H1 (cell line): Measurements from ENCODE around the gene FBXO7. TPM values are rescaled to one million over a fixed set of nuclear protein-coding genes. Genes with fewer than 3 reads are reported as not detected.

Experiments
- CTCF ChIA-PET: fragments of 300-600 bp; sonication (Branson Sonifier 250); formaldehyde crosslinking; loops from one replicate; lab custom pipeline; 2021; ENCODE audit not compliant: partially characterized antibody; lab: Charles Lee
- POLR2A ChIA-PET: fragments of 300-600 bp; sonication (Branson Sonifier 250); formaldehyde crosslinking; loops from one replicate; lab custom pipeline; 2021; ENCODE audit warnings: inconsistent platforms; ENCODE audit not compliant: partially characterized antibody; lab: Charles Lee
- DNase-seq, 2 experiments: peaks; one replicate each; pipeline versions ENCODE4 v3.0.0 to v3.0.0-alpha.2; 2010 to 2022; ENCODE audit warnings: low spot score in 2 of 2, low read depth in 1 of 2, mixed read lengths in 1 of 2
- FAIRE-seq: peaks from 2 replicates; lab custom pipeline; 2011; peaks lifted over from hg19 to GRCh38; lab: Jason Lieb, UNC
- H2AFZ ChIP-seq: 2 replicates; pipeline ENCODE4 v1.8.1; 2012; ENCODE audit warnings: low read length, inconsistent platforms
- H2AK5ac ChIP-seq: 2 replicates; pipeline ENCODE4 v1.6.1; 2013; ENCODE audit warnings: low read depth, low read length
- H2BK120ac ChIP-seq: replicated peaks from 2 replicates; pipeline ENCODE3; 2013; ENCODE audit warnings: low read depth, low read length, inconsistent platforms
- H2BK12ac ChIP-seq: 2 replicates; pipeline ENCODE4 v1.6.1; 2013; ENCODE audit warnings: low read depth, low read length
- H2BK15ac ChIP-seq: 2 replicates; pipeline ENCODE4 v1.6.1; 2013; ENCODE audit warnings: low read length
- H2BK20ac ChIP-seq: 2 replicates; pipeline ENCODE4 v1.6.1; 2013; ENCODE audit warnings: low read length
- H2BK5ac ChIP-seq: 2 replicates; pipeline ENCODE4 v1.6.1; 2013; ENCODE audit warnings: low read depth, low read length
- H3K14ac ChIP-seq: 2 replicates; pipeline ENCODE4 v1.6.1; 2013; ENCODE audit warnings: inconsistent platforms; ENCODE audit not compliant: insufficient read length
- H3K18ac ChIP-seq: 2 replicates; pipeline ENCODE4 v1.6.1; 2013; ENCODE audit warnings: low read length; ENCODE audit errors: extremely low read depth
- H3K23ac ChIP-seq: 2 replicates; pipeline ENCODE4 v1.6.1; 2013; ENCODE audit warnings: inconsistent platforms; ENCODE audit not compliant: insufficient read length
- H3K23me2 ChIP-seq: 2 replicates; pipeline ENCODE4 v1.6.1; 2013; ENCODE audit warnings: low read depth, low read length
- H3K27ac ChIP-seq: 2 replicates; pipeline ENCODE4 v1.6.1; 2011; ENCODE audit warnings: low read depth, low read length, inconsistent platforms
- H3K27me3 ChIP-seq, 4 experiments: replicated peaks in 1 of 4; 1 replicate in 1 of 4; 2 replicates in 3 of 4; pipeline versions ENCODE4 v1.6.1 to v1.8.1; 2011 to 2013; ENCODE audit warnings: low read length in 3 of 4, mild to moderate bottlenecking in 3 of 4, inconsistent platforms in 2 of 4, mixed read lengths in 2 of 4, moderate library complexity in 1 of 4; ENCODE audit not compliant: control insufficient read depth in 3 of 4, insufficient read depth in 3 of 4; ENCODE audit errors: extremely low read depth in 1 of 4
- H3K36me3 ChIP-seq, 4 experiments: 2 replicates each; pipeline versions ENCODE4 v1.6.1 to v1.8.1; 2011 to 2013; ENCODE audit warnings: mild to moderate bottlenecking in 4 of 4, low read length in 3 of 4, moderate library complexity in 2 of 4, control low read depth in 1 of 4, inconsistent platforms in 1 of 4; ENCODE audit not compliant: insufficient read depth in 4 of 4, control insufficient read depth in 2 of 4
- H3K4ac ChIP-seq: replicated peaks from 2 replicates; pipeline ENCODE3; 2013; ENCODE audit warnings: low read length, low read depth, mixed read lengths, inconsistent platforms; ENCODE audit not compliant: insufficient read length
- H3K4me1 ChIP-seq, 4 experiments: replicated peaks in 1 of 4; 1 replicate in 1 of 4; 2 replicates in 3 of 4; pipeline versions ENCODE4 v1.6.1 to v1.8.1; 2011 to 2013; ENCODE audit warnings: low read length in 3 of 4, inconsistent platforms in 2 of 4, mixed read lengths in 1 of 4; ENCODE audit not compliant: insufficient read depth in 4 of 4, control insufficient read depth in 3 of 4
- H3K4me2 ChIP-seq, 2 experiments: 2 replicates each; pipeline versions ENCODE4 v1.6.1 to v1.8.1; 2011 to 2013; ENCODE audit warnings: low read depth in 2 of 2, low read length in 2 of 2, control low read depth in 1 of 2, inconsistent platforms in 1 of 2, mild to moderate bottlenecking in 1 of 2; ENCODE audit not compliant: insufficient read depth in 1 of 2
- H3K4me3 ChIP-seq, 4 experiments: fragments of 200-600, 300-600 bp in 1 of 4; sonication (generic), shearing (Covaris generic), sonication (Bioruptor Twin) in 1 of 4; 2 replicates each; pipeline versions ENCODE4 v1.5.1 to v1.8.1; 2011 to 2016; ENCODE audit warnings: low read length in 4 of 4, low read depth in 3 of 4, control low read depth in 2 of 4, inconsistent platforms in 2 of 4, mild to moderate bottlenecking in 2 of 4, mixed read lengths in 1 of 4, moderate library complexity in 1 of 4; ENCODE audit not compliant: insufficient read depth in 2 of 4; ENCODE audit errors: extremely low read depth in 1 of 4
- H3K56ac ChIP-seq: replicated peaks from 2 replicates; pipeline ENCODE3; 2013; ENCODE audit warnings: low read depth, mild to moderate bottlenecking, mixed read lengths, low read length, inconsistent platforms; ENCODE audit not compliant: insufficient read length
- H3K79me1 ChIP-seq: 2 replicates; pipeline ENCODE4 v1.6.1; 2013; ENCODE audit warnings: low read depth, low read length, control low read depth
- H3K79me2 ChIP-seq, 2 experiments: 2 replicates each; pipeline versions ENCODE4 v1.6.1 to v1.8.1; 2012 to 2013; ENCODE audit warnings: low read length in 2 of 2, mild to moderate bottlenecking in 2 of 2, inconsistent platforms in 1 of 2; ENCODE audit not compliant: insufficient read depth in 2 of 2, control insufficient read depth in 1 of 2
- H3K9ac ChIP-seq, 4 experiments: replicated peaks in 1 of 4; 1 replicate in 1 of 4; 2 replicates in 3 of 4; pipeline versions ENCODE4 v1.6.1 to v1.8.1; 2011 to 2013; ENCODE audit warnings: low read depth in 3 of 4, low read length in 3 of 4, control low read depth in 2 of 4, mild to moderate bottlenecking in 2 of 4, moderate library complexity in 2 of 4, inconsistent platforms in 1 of 4; ENCODE audit errors: extremely low read depth in 1 of 4
- H3K9me3 ChIP-seq, 2 experiments: 2 replicates each; pipeline versions ENCODE4 v1.6.1 to v1.8.1; 2012 to 2013; ENCODE audit warnings: mild to moderate bottlenecking in 2 of 2, moderate library complexity in 2 of 2, control low read depth in 1 of 2, inconsistent platforms in 1 of 2, low read depth in 1 of 2, low read length in 1 of 2, mixed read lengths in 1 of 2; ENCODE audit not compliant: insufficient read depth in 2 of 2
- H4K20me1 ChIP-seq, 2 experiments: replicated peaks in 1 of 2; 2 replicates each; pipeline versions ENCODE3 to v1.8.1; 2011 to 2013; ENCODE audit warnings: inconsistent platforms in 2 of 2, low read length in 2 of 2, mild to moderate bottlenecking in 1 of 2; ENCODE audit not compliant: insufficient read depth in 2 of 2, control insufficient read depth in 1 of 2
- H4K5ac ChIP-seq: 2 replicates; pipeline ENCODE4 v1.6.1; 2013; ENCODE audit warnings: low read length, low read depth, mixed read lengths, inconsistent platforms; ENCODE audit not compliant: insufficient read length
- H4K8ac ChIP-seq: 2 replicates; pipeline ENCODE4 v1.8.0; 2013; ENCODE audit warnings: mild to moderate bottlenecking, moderate library complexity, low read length, inconsistent platforms; ENCODE audit not compliant: insufficient read depth; ENCODE audit errors: extremely low read depth
- H4K91ac ChIP-seq: replicated peaks from 2 replicates; pipeline ENCODE3; 2013; ENCODE audit warnings: low read length, mixed read lengths, inconsistent platforms; ENCODE audit not compliant: insufficient read length
- ASH2L ChIP-seq: fragments of 200-600, 300-600 bp; sonication (generic); IDR thresholded peaks from one replicate; pipeline ENCODE4 v1.7.1; 2017; ENCODE audit warnings: low read length
- ATF2 ChIP-seq: IDR thresholded peaks from 2 replicates; pipeline ENCODE4 v1.6.1; 2012; ENCODE audit warnings: low read length, inconsistent platforms
- BRCA1 ChIP-seq: IDR thresholded peaks from 2 replicates; pipeline ENCODE4 v1.6.1; 2012; ENCODE audit warnings: low read depth, low read length, improper control_type of control experiment
- EGR1 ChIP-seq: IDR thresholded peaks from 2 replicates; pipeline ENCODE4 v1.6.1; 2011; ENCODE audit warnings: low read depth, low read length, borderline replicate concordance
- GABPA ChIP-seq: IDR thresholded peaks from 2 replicates; pipeline ENCODE4 v1.6.1; 2011; ENCODE audit warnings: mild to moderate bottlenecking, low read length, moderate library complexity, borderline replicate concordance; ENCODE audit not compliant: insufficient read depth
- HDAC2 ChIP-seq, 2 experiments: fragments of 300-600 bp in 1 of 2; sonication (generic) in 1 of 2; IDR thresholded peaks; 2 replicates each; pipeline ENCODE4 v1.6.1; 2011 to 2012; ENCODE audit warnings: low read depth in 2 of 2, low read length in 2 of 2, mild to moderate bottlenecking in 2 of 2, moderate library complexity in 2 of 2, borderline replicate concordance in 1 of 2, inconsistent platforms in 1 of 2
- SP1 ChIP-seq: IDR thresholded peaks from 2 replicates; pipeline ENCODE4 v1.6.1; 2011; ENCODE audit warnings: low read depth, low read length
- ZNF274 ChIP-seq: IDR thresholded peaks from 2 replicates; pipeline ENCODE4 v1.7.0; 2012; ENCODE audit warnings: low read length, borderline replicate concordance; ENCODE audit errors: extremely low read depth
- WGBS, 2 experiments: shearing (Covaris generic) in 1 of 2; methylation state at CpG; one replicate each; pipeline versions ENCODE4 v1.1.6 to v1.1.7; 2013 to 2015; ENCODE audit warnings: low lambda C conversion rate in 2 of 2, mixed read lengths in 2 of 2, inconsistent platforms in 1 of 2, low coverage in 1 of 2, missing lambda C conversion rate in 1 of 2; ENCODE audit not compliant: insufficient replicate concordance in 2 of 2, insufficient coverage in 1 of 2, insufficient read length in 1 of 2; ENCODE audit errors: extremely low coverage in 1 of 2, missing lambda C conversion rate in 1 of 2; 5-methylcytosine and 5-hydroxymethylcytosine counted together
- polyA plus RNA-seq, 7 experiments: library from polyadenylated mRNA; depleted of rRNA in 3 of 7; stranded (reverse) in 5 of 7; unstranded in 2 of 7; fragments of >200 nt in 5 of 7; fragments of 200-250 nt in 2 of 7; gene quantifications; 1 replicate in 5 of 7; 2 replicates in 1 of 7; 4 replicates in 1 of 7; pipeline versions ENCODE4 v1.2.1 to v1.2.3, GENCODE V29; 2011 to 2013; ENCODE audit warnings: missing spikeins in 2 of 7, mixed read lengths in 2 of 7
- total RNA-seq: library from RNA; stranded (reverse); fragmentation: NEBNext Ultra II Directional; extraction: Animal tissue kit (Norgen Biotek cat#: 25700); gene quantifications from 2 replicates; pipeline ENCODE4 v1.2.1, GENCODE V29; 2021
- TF ChIP-seq, protein P1 (sequence below): IDR thresholded peaks from 2 replicates; pipeline ENCODE4 v1.6.1; 2011; ENCODE audit warnings: low read depth, mild to moderate bottlenecking, low read length; ENCODE audit not compliant: insufficient read depth

FBXO7 gene
- total and polyA plus RNA-seq, 2 of the 8 experiments (the other 6 are each of a cell fraction or from before 2014, with no cell fraction given): 62.7 to 76.1 TPM

- H3K27ac ChIP-seq: no peak overlapping the region
- DNase-seq (no peak), FAIRE-seq (no peak)
- H3K4me3 ChIP-seq: no peak overlapping the region
- H2BK5ac ChIP-seq: no peak overlapping the region
- H3K79me1 ChIP-seq: no peaks in the 10 kb centered on the region
- H4K5ac ChIP-seq: no peak overlapping the region
- peaks cover 0 to 8% of the 10 kb centered on the region in 2 experiments; a peak in 1 of 4 replicates for H3K79me2 ChIP-seq
- H3K27me3 ChIP-seq: no peaks in the 10 kb centered on the region
- no peak overlapping the region for H4K8ac ChIP-seq
- H2AFZ ChIP-seq: no peak overlapping the region
- ChIA-PET POLR2A (interaction anchor here (1.0 kb wide), 1 partner anchor 11 kb away, joined by 3 read pairs; no protein-coding TSS in a partner anchor), CTCF (interaction anchor here (1.5 kb wide), 1 partner anchor 517 kb away, joined by 3 read pairs; no protein-coding TSS in a partner anchor)
- H3K4me1 ChIP-seq: peaks cover 0 to 3% (median 0%) of the 10 kb centered on the region in 4 experiments; a peak in 1 of 7 replicates
- H4K91ac ChIP-seq: no peak overlapping the region
- no peak overlapping the region for H2BK12ac ChIP-seq
- no peak overlapping the region for H2BK20ac ChIP-seq
- H3K9me3 ChIP-seq: no peaks in the 10 kb centered on the region
- H3K36me3 ChIP-seq: peaks cover 0 to 28% (median 6%) of the 10 kb centered on the region in 4 experiments; a peak in 6 of 8 replicates
- no peak overlapping the region for H3K4me2 ChIP-seq
- no peaks in the 10 kb centered on the region for H3K23me2 ChIP-seq
- no peak overlapping the region for H2BK15ac ChIP-seq
- no peak overlapping the region for H3K14ac ChIP-seq
- H3K18ac ChIP-seq: no peak overlapping the region
- H4K20me1 ChIP-seq: peaks cover 9 to 12% of the 10 kb centered on the region in 2 experiments
- H3K23ac ChIP-seq: no peak overlapping the region
- H2BK120ac ChIP-seq: no peak overlapping the region
- H3K56ac ChIP-seq: no peak overlapping the region
- no peak overlapping the region for H3K4ac ChIP-seq
- no peak overlapping the region for H2AK5ac ChIP-seq
- WGBS, 2 experiments: 53% methylated on average over 3 of the region's 3 CpGs; no CpG with 5 or more reads in 1 of the 2 experiments
- TF ChIP-seq GABPA (no peak), ZNF274 (no peak), ASH2L (no peak), BRCA1 (no peak), HDAC2 (IDR thresholded peaks at IDR 0.05; ENCODE audit: borderline replicate concordance in 1 of 2, low read depth in 2 of 2, low read length in 2 of 2) (no peak), SP1 (no peak), EGR1 (no peak), ATF2 (no peak)
- TF ChIP-seq, protein P1, sequence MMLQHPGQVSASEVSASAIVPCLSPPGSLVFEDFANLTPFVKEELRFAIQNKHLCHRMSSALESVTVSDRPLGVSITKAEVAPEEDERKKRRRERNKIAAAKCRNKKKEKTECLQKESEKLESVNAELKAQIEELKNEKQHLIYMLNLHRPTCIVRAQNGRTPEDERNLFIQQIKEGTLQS: no peak
- no peak overlapping the region for H3K9ac ChIP-seq
Observed at GRCh38 chr22:32486656-32487390, 12.2 kb downstream of the FBXO7 start.
